Neural progenitor cell (in vitro differentiated cells): ENCODE data around the gene STK11IP. TPM values are rescaled to one million over a fixed set of nuclear protein-coding genes. Genes with fewer than 3 reads are reported as not detected.

Source experiments
- DNase-seq: peaks from one replicate; pipeline ENCODE4 v3.0.0-alpha.2; 2016; ENCODE audit warnings: low spot score
- H2AFZ ChIP-seq: fragments of 200-600 bp; sonication (generic); replicated peaks from 2 replicates; pipeline ENCODE4 v1.6.1; 2016; ENCODE audit warnings: antibody characterized with exemption
- H3F3A ChIP-seq: fragments of 200-600 bp; sonication (generic); 2 replicates; pipeline ENCODE4 v1.6.1; 2016; ENCODE audit warnings: antibody characterized with exemption, low read depth
- H3K27ac ChIP-seq: fragments of 200-600 bp; sonication (generic); 2 replicates; pipeline ENCODE4 v1.5.1; 2016; ENCODE audit warnings: mild to moderate bottlenecking
- H3K27me3 ChIP-seq: fragments of 200-600 bp; sonication (generic); 2 replicates; pipeline ENCODE4 v1.6.1; 2016; ENCODE audit warnings: mild to moderate bottlenecking, moderate library complexity
- H3K36me3 ChIP-seq: fragments of 200-600 bp; sonication (generic); 2 replicates; pipeline ENCODE4 v1.5.1; 2016
- H3K4me1 ChIP-seq: fragments of 200-600 bp; sonication (generic); 2 replicates; pipeline ENCODE4 v1.6.1; 2016; ENCODE audit warnings: mixed run types
- H3K4me2 ChIP-seq: fragments of 200-600 bp; sonication (generic); 2 replicates; pipeline ENCODE4 v1.6.1; 2016
- H3K4me3 ChIP-seq: fragments of 200-600 bp; sonication (generic); 2 replicates; pipeline ENCODE4 v1.5.1; 2016
- H3K79me2 ChIP-seq: fragments of 200-600 bp; sonication (generic); 2 replicates; pipeline ENCODE4 v1.6.1; 2016; ENCODE audit warnings: low read depth
- H3K9ac ChIP-seq: fragments of 200-600 bp; sonication (generic); 2 replicates; pipeline ENCODE4 v1.6.1; 2016
- H3K9me3 ChIP-seq: fragments of 200-600 bp; sonication (generic); 2 replicates; pipeline ENCODE4 v1.5.1; 2016; ENCODE audit warnings: low read depth
- H4K20me1 ChIP-seq: fragments of 200-600 bp; sonication (generic); 2 replicates; pipeline ENCODE4 v1.6.1; 2016; ENCODE audit warnings: low read depth
- H3K27ac Mint-ChIP-seq: 3 replicates; pipeline ENCODE4 v1.8.0; 2021; ENCODE audit warnings: mixed read lengths
- H3K27me3 Mint-ChIP-seq: 2 replicates; pipeline ENCODE4 v1.8.0; 2022; ENCODE audit warnings: low read depth, mild to moderate bottlenecking, inconsistent platforms, moderate library complexity, mixed read lengths; ENCODE audit not compliant: insufficient read depth
- H3K36me3 Mint-ChIP-seq: 3 replicates; pipeline ENCODE4 v1.8.0; 2021; ENCODE audit warnings: mixed read lengths
- H3K4me1 Mint-ChIP-seq: 3 replicates; pipeline ENCODE4 v1.8.0; 2021; ENCODE audit warnings: mixed read lengths
- H3K4me3 Mint-ChIP-seq: 3 replicates; pipeline ENCODE4 v1.8.0; 2021; ENCODE audit warnings: mild to moderate bottlenecking, moderate library complexity, mixed read lengths
- H3K9me3 Mint-ChIP-seq: 3 replicates; pipeline ENCODE4 v1.8.0; 2020; ENCODE audit warnings: mixed read lengths
- EZH2 ChIP-seq: fragments of 200-600 bp; sonication (generic); IDR thresholded peaks from 2 replicates; pipeline ENCODE4 v1.6.1; 2017; ENCODE audit warnings: antibody characterized with exemption, mild to moderate bottlenecking, moderate library complexity
- EZH2phosphoT487 ChIP-seq: fragments of 200-600 bp; sonication (generic); IDR thresholded peaks from 2 replicates; pipeline ENCODE4 v1.6.1; 2017; ENCODE audit warnings: antibody characterized with exemption
- microRNA-seq: library from miRNA; unstranded; fragments of <30 nt; microRNA quantifications from one replicate; pipeline ENCODE4, GENCODE V29; 2016
- small RNA-seq: library from RNA; depleted of rRNA; stranded (forward); fragments of <200 nt; gene quantifications from one replicate; pipeline ENCODE3, GENCODE V24; 2015
- total RNA-seq: library from RNA; depleted of rRNA; stranded (reverse); fragments of >200 nt; gene quantifications from 2 replicates; pipeline ENCODE4 v1.2.3, GENCODE V29; 2015; ENCODE audit warnings: low replicate concordance
- TF ChIP-seq, protein P1 (sequence below): fragments of 200-600 bp; sonication (generic); IDR thresholded peaks from 2 replicates; pipeline ENCODE4 v1.5.1; 2017; ENCODE audit warnings: antibody characterized with exemption, mild to moderate bottlenecking

Gene STK11IP
- total RNA-seq, 1 donor from 2014 or later, result 16.8 TPM

DNA sequence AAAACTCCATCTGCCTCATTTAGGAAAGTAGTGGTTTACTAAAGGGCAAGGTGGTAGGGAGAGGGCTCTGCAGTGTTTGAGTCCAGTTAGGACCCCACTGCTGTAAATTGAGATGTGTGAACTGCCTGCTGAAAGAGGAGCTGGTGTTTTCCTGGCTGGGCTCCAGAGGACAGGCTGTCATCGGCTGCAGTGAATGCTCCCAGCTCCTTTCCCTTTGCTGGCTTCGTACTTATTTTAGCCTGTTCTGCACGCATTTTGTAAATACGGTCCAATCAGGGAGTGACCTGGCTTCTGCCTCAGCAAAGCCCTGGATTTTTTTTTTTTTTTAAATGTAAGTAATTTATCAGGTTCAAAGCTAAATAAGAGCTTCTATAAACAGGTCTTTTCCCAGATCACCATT lies 67.3 kb downstream of the STK11IP start:
- H3K9me3 ChIP-seq, result no peaks in the 10 kb centered on the region
- no peaks in the 10 kb centered on the region for H3K27me3 ChIP-seq
- no peak overlapping the region for H3K4me2 ChIP-seq
- no peaks in the 10 kb centered on the region for H3K79me2 ChIP-seq
- H3K27ac ChIP-seq, result no peak overlapping the region
- TF ChIP-seq EZH2, result no peak
- TF ChIP-seq, protein P1, sequence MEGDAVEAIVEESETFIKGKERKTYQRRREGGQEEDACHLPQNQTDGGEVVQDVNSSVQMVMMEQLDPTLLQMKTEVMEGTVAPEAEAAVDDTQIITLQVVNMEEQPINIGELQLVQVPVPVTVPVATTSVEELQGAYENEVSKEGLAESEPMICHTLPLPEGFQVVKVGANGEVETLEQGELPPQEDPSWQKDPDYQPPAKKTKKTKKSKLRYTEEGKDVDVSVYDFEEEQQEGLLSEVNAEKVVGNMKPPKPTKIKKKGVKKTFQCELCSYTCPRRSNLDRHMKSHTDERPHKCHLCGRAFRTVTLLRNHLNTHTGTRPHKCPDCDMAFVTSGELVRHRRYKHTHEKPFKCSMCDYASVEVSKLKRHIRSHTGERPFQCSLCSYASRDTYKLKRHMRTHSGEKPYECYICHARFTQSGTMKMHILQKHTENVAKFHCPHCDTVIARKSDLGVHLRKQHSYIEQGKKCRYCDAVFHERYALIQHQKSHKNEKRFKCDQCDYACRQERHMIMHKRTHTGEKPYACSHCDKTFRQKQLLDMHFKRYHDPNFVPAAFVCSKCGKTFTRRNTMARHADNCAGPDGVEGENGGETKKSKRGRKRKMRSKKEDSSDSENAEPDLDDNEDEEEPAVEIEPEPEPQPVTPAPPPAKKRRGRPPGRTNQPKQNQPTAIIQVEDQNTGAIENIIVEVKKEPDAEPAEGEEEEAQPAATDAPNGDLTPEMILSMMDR, result no peak
- no peak for TF ChIP-seq EZH2phosphoT487
- peak overlapping the region; percentile 64 for H3K27ac Mint-ChIP-seq
- no peak overlapping the region for H2AFZ ChIP-seq
- no peaks in the 10 kb centered on the region for H3K4me1 ChIP-seq
- peaks cover 9% of the 10 kb centered on the region for H3K4me1 Mint-ChIP-seq
- no peaks in the 10 kb centered on the region for H4K20me1 ChIP-seq
- H3K4me3 Mint-ChIP-seq, result no peak overlapping the region
- no peaks in the 10 kb centered on the region for H3F3A ChIP-seq
- peaks cover 17% of the 10 kb centered on the region for H3K9me3 Mint-ChIP-seq
- DNase-seq, result no peak
- no peak overlapping the region for H3K9ac ChIP-seq
- H3K36me3 Mint-ChIP-seq, result peaks cover 2% of the 10 kb centered on the region
- no peaks in the 10 kb centered on the region for H3K36me3 ChIP-seq
- no peak overlapping the region for H3K4me3 ChIP-seq
- peaks cover 20% of the 10 kb centered on the region for H3K27me3 Mint-ChIP-seq

GRCh38 chr2:219665926-219666325 lies 68.3 kb downstream of the STK11IP start:
- H3K4me3 ChIP-seq, result no peak overlapping the region
- TF ChIP-seq, protein P1, result no peak
- no peak for TF ChIP-seq EZH2phosphoT487
- DNase-seq, result no peak
- H2AFZ ChIP-seq, result no peak overlapping the region
- no peak overlapping the region for H3K4me3 Mint-ChIP-seq
- H3K9ac ChIP-seq, result no peak overlapping the region
- H3K4me2 ChIP-seq, result no peak overlapping the region
- H3K4me1 ChIP-seq, result peaks cover 4% of the 10 kb centered on the region
- H3K36me3 ChIP-seq, result no peaks in the 10 kb centered on the region
- peaks cover 18% of the 10 kb centered on the region for H3K27me3 Mint-ChIP-seq
- H3K4me1 Mint-ChIP-seq, result peaks cover 15% of the 10 kb centered on the region
- H3K9me3 ChIP-seq, result no peaks in the 10 kb centered on the region
- no peak overlapping the region for H3K27ac ChIP-seq
- peaks cover 12% of the 10 kb centered on the region for H3K9me3 Mint-ChIP-seq
- no peaks in the 10 kb centered on the region for H3K27me3 ChIP-seq
- H3K27ac Mint-ChIP-seq, result no peak overlapping the region
- peaks cover 2% of the 10 kb centered on the region for H3K36me3 Mint-ChIP-seq
- H4K20me1 ChIP-seq, result no peaks in the 10 kb centered on the region
- no peaks in the 10 kb centered on the region for H3F3A ChIP-seq
- H3K79me2 ChIP-seq, result no peaks in the 10 kb centered on the region

Small RNA genes within 50 kb of the gene (microRNA-seq; reads per million reads assigned to microRNA genes)
- not detected for gene MIR3132

Small RNA genes within 50 kb of the gene (small RNA-seq; reads per million reads assigned to genes)
- gene MIR3132 (not detected), gene RN7SKP213 (not detected)

Other genes starting within 250 kb of the STK11IP start
- gene DNPEP, start 209.9 kb upstream of the STK11IP start, total RNA-seq, result 36.6 and 120 TPM in 2 replicates
- 0.31 TPM in 1 of 2 replicates, not detected in the other for gene DES, start 179.5 kb upstream of the STK11IP start, total RNA-seq
- 5.6 and 18.4 TPM in 2 replicates for gene SPEG, start 163.0 kb upstream of the STK11IP start, total RNA-seq
- 23.8 and 49.3 TPM in 2 replicates for gene GMPPA, start 99.0 kb upstream of the STK11IP start, total RNA-seq
- 0.26 and 2.4 TPM in 2 replicates for gene ASIC4, start 83.4 kb upstream of the STK11IP start, total RNA-seq
- gene CHPF, start 54.0 kb upstream of the STK11IP start, total RNA-seq, result 6.7 and 27.7 TPM in 2 replicates
- 0.79 and 2.3 TPM in 2 replicates for gene TMEM198, start 53.8 kb upstream of the STK11IP start, total RNA-seq
- gene OBSL1, start 26.3 kb upstream of the STK11IP start, total RNA-seq, result 31.0 and 111 TPM in 2 replicates
- gene INHA, start 25.5 kb upstream of the STK11IP start, total RNA-seq, result 0.31 TPM in 1 of 2 replicates, not detected in the other
- gene SLC4A3, start 29.8 kb downstream of the STK11IP start, total RNA-seq, result 0.88 and 3.7 TPM in 2 replicates